ENCODE data around the gene TBC1D22A.

The TBC1D22A gene

GRCh38 chr22:47149976-47150375, 387.5 kb downstream of the TBC1D22A start:
- Histone ChIP-seq H3K4me1 (peaks cover 0 to 12% (median 8%) of the 10 kb centered on the region in 4 donors), H3K4me3 (no peak overlapping the region), H3K36me3 (peaks cover 0 to 4% (median 0%) of the 10 kb centered on the region in 3 donors), H3K9me3 (peaks cover 0 to 4% (median 0%) of the 10 kb centered on the region in 3 donors), H3K27ac (no peak overlapping the region), H3K27me3 (no peaks in the 10 kb centered on the region)
- intact Hi-C loops (cut with DNase I; ENCODE audit: low total_unique reads) = no loop called here
- TF ChIP-seq CTCF (IDR thresholded peaks at IDR 0.05) = no peak
- DNase-seq = no peak

- TF ChIP-seq CTCF (IDR thresholded peaks at IDR 0.05) = no peak
- DNase-seq = no peak
- Histone ChIP-seq H3K4me1 (peaks cover 0 to 16% (median 10%) of the 10 kb centered on the region in 4 donors), H3K27ac (no peak overlapping the region), H3K27me3 (no peaks in the 10 kb centered on the region), H3K9me3 (peaks cover 0 to 4% (median 0%) of the 10 kb centered on the region in 3 donors), H3K36me3 (peaks cover 0 to 4% (median 0%) of the 10 kb centered on the region in 3 donors), H3K4me3 (no peak overlapping the region)
- intact Hi-C loops (cut with DNase I; ENCODE audit: low total_unique reads) = no loop called here
Measured at GRCh38 chr22:47150426-47150825, 388.0 kb downstream of the TBC1D22A start.

GRCh38 chr22:47151064-47151463, 388.6 kb downstream of the TBC1D22A start:
- H3K4me3 ChIP-seq = no peak overlapping the region
- no peaks in the 10 kb centered on the region for H3K27me3 ChIP-seq
- H3K4me1 ChIP-seq = peaks cover 0 to 16% (median 10%) of the 10 kb centered on the region in 4 donors
- TF ChIP-seq CTCF (IDR thresholded peaks at IDR 0.05) = no peak
- H3K9me3 ChIP-seq = peaks cover 0 to 4% (median 0%) of the 10 kb centered on the region in 3 donors
- DNase-seq = no peak
- peaks cover 0 to 4% (median 0%) of the 10 kb centered on the region in 3 donors for H3K36me3 ChIP-seq
- no peak overlapping the region for H3K27ac ChIP-seq
- intact Hi-C loops (cut with DNase I; ENCODE audit: low total_unique reads) = no loop called here

GRCh38 chr22:47151490-47151889, 389.0 kb downstream of the TBC1D22A start:
- Histone ChIP-seq H3K4me3 (no peak overlapping the region), H3K27me3 (no peaks in the 10 kb centered on the region), H3K4me1 (peaks cover 0 to 16% (median 10%) of the 10 kb centered on the region in 4 donors), H3K9me3 (peaks cover 0 to 4% (median 0%) of the 10 kb centered on the region in 3 donors), H3K27ac (no peak overlapping the region), H3K36me3 (peaks cover 0 to 4% (median 0%) of the 10 kb centered on the region in 3 donors)
- TF ChIP-seq CTCF (IDR thresholded peaks at IDR 0.05) = no peak
- intact Hi-C loops (cut with DNase I; ENCODE audit: low total_unique reads) = no loop called here
- no peak for DNase-seq

GRCh38 chr22:47152236-47152635, 389.8 kb downstream of the TBC1D22A start:
- DNase-seq = no peak
- no peaks in the 10 kb centered on the region for H3K27me3 ChIP-seq
- peaks cover 0 to 16% (median 10%) of the 10 kb centered on the region in 4 donors for H3K4me1 ChIP-seq
- no peak overlapping the region for H3K4me3 ChIP-seq
- H3K36me3 ChIP-seq = peaks cover 0 to 4% (median 0%) of the 10 kb centered on the region in 3 donors
- H3K27ac ChIP-seq = no peak overlapping the region
- no peak for TF ChIP-seq CTCF (IDR thresholded peaks at IDR 0.05)
- intact Hi-C loops (cut with DNase I; ENCODE audit: low total_unique reads) = no loop called here
- peaks cover 0 to 4% (median 0%) of the 10 kb centered on the region in 3 donors for H3K9me3 ChIP-seq

- H3K9me3 ChIP-seq = peaks cover 0 to 4% (median 0%) of the 10 kb centered on the region in 3 donors
- no peaks in the 10 kb centered on the region for H3K27me3 ChIP-seq
- H3K27ac ChIP-seq = no peak overlapping the region
- H3K36me3 ChIP-seq = peaks cover 0 to 4% (median 0%) of the 10 kb centered on the region in 3 donors
- no peak for DNase-seq
- H3K4me1 ChIP-seq = peaks cover 0 to 16% (median 10%) of the 10 kb centered on the region in 4 donors
- no peak overlapping the region for H3K4me3 ChIP-seq
- no peak for TF ChIP-seq CTCF (IDR thresholded peaks at IDR 0.05)
- intact Hi-C loops (cut with DNase I; ENCODE audit: low total_unique reads) = no loop called here
Measured at GRCh38 chr22:47152938-47153337, 390.5 kb downstream of the TBC1D22A start.
